GM12878 (cell line): ENCODE results near the gene JMJD4. TPM values are rescaled to one million over a fixed set of nuclear protein-coding genes. Genes with fewer than 3 reads are reported as not detected.

Experiments
- ATAC-seq: fragments of 200-7000 bp; cut with Tn5 transposase; 3 replicates; pipeline ENCODE4 v1.9.1; 2020; ENCODE audit warnings: mild to moderate bottlenecking, moderate library complexity
- BruUV-seq: library from RNA; stranded (reverse); fragments of 400-500 nt; replicated peaks from 2 replicates; lab custom pipeline; 2021; lab: Mats Ljungman, UMichigan
- CTCF ChIA-PET: fragments of 300-600 bp; sonication (Branson Sonifier 250); formaldehyde crosslinking; extraction: SDS; loops from one replicate; lab custom pipeline; 2021; ENCODE audit warnings: inconsistent platforms; lab: Yijun Ruan, JAX
- POLR2A ChIA-PET: fragments of 350-600 bp; formaldehyde crosslinking; extraction: SDS; loops from one replicate; lab custom pipeline; 2021; ENCODE audit warnings: inconsistent platforms; lab: Charles Lee
- RAD21 ChIA-PET: fragments of 300-600 bp; sonication (Branson Sonifier 250); formaldehyde crosslinking; loops from one replicate; lab custom pipeline; 2023; ENCODE audit warnings: antibody characterized with exemption; ENCODE audit not compliant: unreplicated experiment; lab: Charles Lee
- SMC1A ChIA-PET: fragments of 300-600 bp; sonication (Branson Sonifier 250); formaldehyde crosslinking; loops from one replicate; lab custom pipeline; 2023; ENCODE audit not compliant: unreplicated experiment, uncharacterized antibody; lab: Charles Lee
- DNase-seq: peaks from one replicate; pipeline ENCODE4 v3.0.0-alpha.2; 2011; ENCODE audit warnings: low read depth, low spot score
- FAIRE-seq: peaks from 3 replicates; lab custom pipeline; 2011; peaks lifted over from hg19 to GRCh38; lab: Jason Lieb, UNC
- H2AFZ ChIP-seq: 2 replicates; pipeline ENCODE4 v1.6.0; 2011; ENCODE audit warnings: low read depth, low read length, control low read depth; ENCODE audit not compliant: control insufficient read depth
- H3K27ac ChIP-seq: 2 replicates; pipeline ENCODE4 v1.5.1; 2011; ENCODE audit warnings: control low read depth; ENCODE audit not compliant: control insufficient read depth, insufficient read depth
- H3K27me3 ChIP-seq, 2 experiments: replicated peaks in 1 of 2; 2 replicates each; pipeline versions ENCODE4 v1.6.0 to v1.6.1; 2011; ENCODE audit warnings: low read length in 1 of 2; ENCODE audit not compliant: control insufficient read depth in 2 of 2, insufficient read depth in 2 of 2
- H3K36me3 ChIP-seq, 2 experiments: 2 replicates each; pipeline ENCODE4 v1.5.1; 2011; ENCODE audit warnings: low read length in 1 of 2; ENCODE audit not compliant: control insufficient read depth in 2 of 2, insufficient read depth in 2 of 2
- H3K4me1 ChIP-seq: 2 replicates; pipeline ENCODE4 v1.6.1; 2011; ENCODE audit warnings: mild to moderate bottlenecking, low read length, moderate library complexity, mixed read lengths; ENCODE audit not compliant: control insufficient read depth, insufficient read depth
- H3K4me2 ChIP-seq: 2 replicates; pipeline ENCODE4 v1.6.0; 2011; ENCODE audit warnings: control low read depth; ENCODE audit not compliant: control insufficient read depth, insufficient read depth
- H3K4me3 ChIP-seq: fragments of 200-600 bp; sonication (generic); 2 replicates; pipeline ENCODE4 v1.5.1; 2016
- H3K79me2 ChIP-seq: 2 replicates; pipeline ENCODE4 v1.6.0; 2011; ENCODE audit warnings: low read length; ENCODE audit not compliant: control insufficient read depth, insufficient read depth
- H3K9ac ChIP-seq: 2 replicates; pipeline ENCODE4 v1.8.0; 2011; ENCODE audit warnings: low read length, control low read depth, mixed read lengths; ENCODE audit not compliant: control insufficient read depth, insufficient read depth
- H3K9me3 ChIP-seq: replicated peaks from 3 replicates; pipeline ENCODE4 v1.5.1; 2011; ENCODE audit warnings: mild to moderate bottlenecking, low read length; ENCODE audit not compliant: control insufficient read depth, insufficient read depth
- H4K20me1 ChIP-seq: 2 replicates; pipeline ENCODE4 v1.6.0; 2011; ENCODE audit not compliant: control insufficient read depth, insufficient read depth
- BCL11A ChIP-seq: IDR thresholded peaks from 2 replicates; pipeline ENCODE4 v1.6.1; 2011; ENCODE audit warnings: low read depth, low read length
- BHLHE40 ChIP-seq, 2 experiments: fragments of 450-650 bp in 1 of 2; IDR thresholded peaks; 2 replicates each; pipeline ENCODE4 v1.6.1; 2011 to 2017; ENCODE audit warnings: low read depth in 2 of 2, borderline replicate concordance in 1 of 2, improper control_type of control experiment in 1 of 2, low read length in 1 of 2, mild to moderate bottlenecking in 1 of 2
- CREB1 ChIP-seq: IDR thresholded peaks from 2 replicates; pipeline ENCODE4 v1.6.1; 2012; ENCODE audit warnings: low read depth, mild to moderate bottlenecking, inconsistent platforms
- CUX1 ChIP-seq: IDR thresholded peaks from 2 replicates; pipeline ENCODE4 v1.6.1; 2012; ENCODE audit warnings: improper control_type of control experiment, low read depth, low read length; ENCODE audit not compliant: insufficient replicate concordance
- FOXM1 ChIP-seq: IDR thresholded peaks from 2 replicates; pipeline ENCODE4 v1.6.1; 2012; ENCODE audit warnings: low read depth, mild to moderate bottlenecking, inconsistent platforms, low read length, moderate library complexity
- HCFC1 ChIP-seq: fragments of 150-350 bp; IDR thresholded peaks from 2 replicates; pipeline ENCODE4 v1.6.1; 2014; ENCODE audit warnings: low read length
- KDM1A ChIP-seq: fragments of 200-600 bp; sonication (generic); IDR thresholded peaks from 2 replicates; pipeline ENCODE4 v1.6.1; 2016; ENCODE audit warnings: borderline replicate concordance
- PBX3 ChIP-seq: IDR thresholded peaks from 2 replicates; pipeline ENCODE4 v1.6.1; 2011; ENCODE audit warnings: mild to moderate bottlenecking, low read depth, low read length, moderate library complexity; ENCODE audit not compliant: insufficient replicate concordance
- RCOR1 ChIP-seq: conservative IDR thresholded peaks from 2 replicates; pipeline ENCODE4 v1.6.1; 2012; ENCODE audit warnings: low read depth, low read length, improper control_type of control experiment
- RUNX3 ChIP-seq: IDR thresholded peaks from 2 replicates; pipeline ENCODE4 v1.6.1; 2012; ENCODE audit warnings: low read length, inconsistent platforms
- SIN3A ChIP-seq: IDR thresholded peaks from 2 replicates; pipeline ENCODE4 v1.6.1; 2012; ENCODE audit warnings: low read depth, low read length, improper control_type of control experiment
- SMARCA5 ChIP-seq: fragments of 450-650 bp; IDR thresholded peaks from 2 replicates; pipeline ENCODE4 v1.6.1; 2017; ENCODE audit warnings: mild to moderate bottlenecking
- SMC3 ChIP-seq: IDR thresholded peaks from 2 replicates; pipeline ENCODE4 v1.6.1; 2011; ENCODE audit warnings: low read length, improper control_type of control experiment, borderline replicate concordance
- ZNF622 ChIP-seq: fragments of 450-650 bp; IDR thresholded peaks from 2 replicates; pipeline ENCODE4 v1.6.1; 2017; ENCODE audit warnings: mild to moderate bottlenecking, inconsistent platforms
- WGBS: methylation state at CpG from one replicate; pipeline ENCODE4 v1.1.6; 2016; ENCODE audit warnings: low lambda C conversion rate; ENCODE audit not compliant: insufficient replicate concordance, insufficient coverage; ENCODE audit errors: missing lambda C conversion rate; 5-methylcytosine and 5-hydroxymethylcytosine counted together
- in situ Hi-C: fragments of 300-500 bp; cut with MboI; formaldehyde crosslinking; loops from 9 replicates; pipeline ENCODE4 v1.14.3; 2018; ENCODE audit warnings: mixed read lengths
- intact Hi-C: fragments of 100-400 bp; cut with micrococcal nuclease; formaldehyde crosslinking; loops from one replicate; pipeline ENCODE4 v1.14.2; 2022; ENCODE audit not compliant: unreplicated experiment
- polyA plus RNA-seq, 11 experiments: library from polyadenylated mRNA; depleted of rRNA in 4 of 11; unstranded in 6 of 11; stranded (reverse) in 5 of 11; fragments of >200 nt; fragmentation: Nextera tagmentation in 4 of 11; fragmentation: Illumina TruSeq in 1 of 11; extraction: Ambion mirVana in 4 of 11; extraction: Trizol in 1 of 11; gene quantifications; 1 replicate in 1 of 11; 2 replicates in 10 of 11; pipeline versions ENCODE4 v1.2.1 to v1.2.3, GENCODE V29; 2011 to 2016; ENCODE audit warnings: inconsistent platforms in 2 of 11, missing spikeins in 2 of 11, low read depth in 1 of 11
- total RNA-seq, 4 experiments: library from RNA; depleted of rRNA in 3 of 4; stranded (reverse); fragments of >200 nt in 3 of 4; fragmentation: Illumina TruSeq in 1 of 4; extraction: Trizol in 1 of 4; gene quantifications; 2 replicates each; pipeline versions ENCODE4 v1.2.1 to v1.2.3, GENCODE V29; 2013 to 2021

The JMJD4 gene
- total and polyA plus RNA-seq, 10 of the 15 experiments (the other 5 are each of a cell fraction or from before 2014, with no cell fraction given): 0.89 to 38.3 (median 18.4) TPM

- ChIA-PET POLR2A (interaction anchor here (0.6 to 0.9 kb wide), 2 partner anchors 32 to 1341 kb away, joined by 3 read pairs; no protein-coding TSS in a partner anchor), SMC1A (interaction anchor here (0.6 to 1.5 kb wide), 4 partner anchors 26 to 281 kb away, joined by 3 to 6 read pairs (median 4); no protein-coding TSS in a partner anchor), RAD21 (interaction anchor here (0.9 to 1.0 kb wide), 2 partner anchors 191 kb away, joined by 4 read pairs; no protein-coding TSS in a partner anchor), CTCF (interaction anchor here (0.7 to 3.8 kb wide), 12 partner anchors 10 to 403 kb away, joined by 3 to 34 read pairs (median 3); partner anchors contain the start of gene ZNF678)
- Histone ChIP-seq H3K4me2 (peak overlapping the region; percentile 50; the same call in 1 of the 2 replicates), H3K9me3 (peaks cover 7% of the 10 kb centered on the region; the same call in 2 of the 3 replicates), H3K9ac (no peak overlapping the region; the same call in 1 of the 2 replicates), H3K27ac (no peak overlapping the region), H3K79me2 (no peaks in the 10 kb centered on the region; the same call in none of the 2 replicates), H3K36me3 (peaks cover 30 to 34% of the 10 kb centered on the region in 2 experiments), H4K20me1 (no peaks in the 10 kb centered on the region; the same call in 1 of the 2 replicates), H3K27me3 (no peaks in the 10 kb centered on the region), H3K4me1 (peaks cover 36% of the 10 kb centered on the region), H2AFZ (peak overlapping the region; percentile 28; the same call in 1 of the 2 replicates), H3K4me3 (no peak overlapping the region)
- intact Hi-C loops: loop anchor here (1.0 to 10.0 kb wide), 3 partner anchors 190 to 312 kb away; no protein-coding TSS in a partner anchor
- FAIRE-seq: peak; percentile 76
- DNase-seq: no peak
- peak; percentile 97 for ATAC-seq
- BruUV-seq: no TSS peak
- 17% methylated on average over 22 of the region's 22 CpGs for WGBS
- in situ Hi-C loops: loop anchor here (5.0 kb wide), 1 partner anchor 190 kb away; no protein-coding TSS in a partner anchor
- TF ChIP-seq BHLHE40 (IDR thresholded peaks at IDR 0.05; ENCODE audit: borderline replicate concordance in 1 of 2, low read depth in 2 of 2, low read length in 1 of 2): peak; percentile 65 to 77
- no peak for TF ChIP-seq BCL11A
- no peak for TF ChIP-seq ZNF622
- TF ChIP-seq SIN3A: no peak
- 0 out of 2 replicates have a peak, but pooled peaks have one; percentile 27 for TF ChIP-seq SMARCA5
- TF ChIP-seq KDM1A: no peak
- TF ChIP-seq CREB1: 0 out of 2 replicates have a peak, but pooled peaks have one; percentile 12
- peak; percentile 57 for TF ChIP-seq RUNX3
- TF ChIP-seq CUX1: no peak
- TF ChIP-seq PBX3: peak; percentile 13
- no peak for TF ChIP-seq HCFC1
- TF ChIP-seq FOXM1: no peak; the same call in 1 of the 2 replicates
- no peak for TF ChIP-seq RCOR1
- peak; percentile 77 for TF ChIP-seq SMC3
These were observed 27.3 kb upstream of the JMJD4 start for GRCh38 chr1:227762231-227762911.
